HG02798 (cell line): ENCODE results near the gene CNTRL.
"Not testable (repeated sequence)": the region's sequence is repeated elsewhere in the genome, so short reads cannot be mapped to it uniquely, and the experiment has no call there.

Experiments used
- ATAC-seq: cut with Tn5 transposase; IDR thresholded peaks from one replicate; pipeline ENCODE4 v1.9.1; 2021; ENCODE audit warnings: mild to moderate bottlenecking; ENCODE audit not compliant: unreplicated experiment, poor library complexity

Gene CNTRL

GRCh38 chr9:121123816-121124535, 49.2 kb downstream of the CNTRL start:
- no peak for ATAC-seq

- ATAC-seq = no peak
Measured at GRCh38 chr9:121125590-121125989, 50.8 kb downstream of the CNTRL start.

- not testable (repeated sequence) for ATAC-seq
Measured at GRCh38 chr9:121129384-121129783, 54.6 kb downstream of the CNTRL start.

GRCh38 chr9:121133104-121133816, 58.5 kb downstream of the CNTRL start:
- ATAC-seq = no peak

GRCh38 chr9:121135642-121136041, 60.9 kb downstream of the CNTRL start:
- ATAC-seq = no peak

GRCh38 chr9:121138561-121138960, 63.8 kb downstream of the CNTRL start:
- no peak for ATAC-seq

- no peak for ATAC-seq
Measured at GRCh38 chr9:121138973-121139372, 64.2 kb downstream of the CNTRL start.

- ATAC-seq = no peak
Measured at GRCh38 chr9:121140162-121140561, 65.4 kb downstream of the CNTRL start.

- ATAC-seq = no peak
Measured at GRCh38 chr9:121141306-121141705, 66.6 kb downstream of the CNTRL start.

- ATAC-seq = no peak
Measured at GRCh38 chr9:121141706-121142105, 67.0 kb downstream of the CNTRL start.

GRCh38 chr9:121143771-121144170, 69.0 kb downstream of the CNTRL start:
- no peak for ATAC-seq

GRCh38 chr9:121144482-121144881, 69.7 kb downstream of the CNTRL start:
- ATAC-seq = no peak

GRCh38 chr9:121150188-121150587, 75.4 kb downstream of the CNTRL start:
- no peak for ATAC-seq

GRCh38 chr9:121153642-121154041, 78.9 kb downstream of the CNTRL start:
- no peak for ATAC-seq

- ATAC-seq = no peak
Measured at GRCh38 chr9:121154782-121155181, 80.0 kb downstream of the CNTRL start.

GRCh38 chr9:121156263-121156731, 81.5 kb downstream of the CNTRL start:
- peak; percentile 82 for ATAC-seq

- no peak for ATAC-seq
Measured at GRCh38 chr9:121157939-121158338, 83.2 kb downstream of the CNTRL start.

- ATAC-seq = no peak
Measured at GRCh38 chr9:121160025-121160424, 85.3 kb downstream of the CNTRL start.

- no peak for ATAC-seq
Measured at GRCh38 chr9:121168052-121168451, 93.3 kb downstream of the CNTRL start.

GRCh38 chr9:121169094-121169601, 94.4 kb downstream of the CNTRL start:
- ATAC-seq = no peak

GRCh38 chr9:121171236-121171635, 96.5 kb downstream of the CNTRL start:
- ATAC-seq = no peak
